Measurements from ENCODE around the gene PARP11. TPM values are rescaled to one million over a fixed set of nuclear protein-coding genes. Genes with fewer than 3 reads are reported as not detected.

PARP11 gene
- total RNA-seq, 2 experiments from 2014 or later: 19.7 to 22.3 TPM

GRCh38 chr12:3896801-3897351, 23.7 kb upstream of the PARP11 start:
- H3K4me3 Mint-ChIP-seq: no peak overlapping the region
- H3K36me3 Mint-ChIP-seq (ENCODE audit: low read depth): peaks cover 4% of the 10 kb centered on the region
- ChIA-PET POLR2A (interaction anchor here (0.8 to 1.3 kb wide), 7 partner anchors 52 to 394 kb away, joined by 3 read pairs; no protein-coding TSS in a partner anchor), CTCF (interaction anchor here (0.8 to 4.5 kb wide), 7 partner anchors 11 to 131 kb away, joined by 3 to 54 read pairs (median 6); no protein-coding TSS in a partner anchor)
- TF ChIP-seq, protein P1, sequence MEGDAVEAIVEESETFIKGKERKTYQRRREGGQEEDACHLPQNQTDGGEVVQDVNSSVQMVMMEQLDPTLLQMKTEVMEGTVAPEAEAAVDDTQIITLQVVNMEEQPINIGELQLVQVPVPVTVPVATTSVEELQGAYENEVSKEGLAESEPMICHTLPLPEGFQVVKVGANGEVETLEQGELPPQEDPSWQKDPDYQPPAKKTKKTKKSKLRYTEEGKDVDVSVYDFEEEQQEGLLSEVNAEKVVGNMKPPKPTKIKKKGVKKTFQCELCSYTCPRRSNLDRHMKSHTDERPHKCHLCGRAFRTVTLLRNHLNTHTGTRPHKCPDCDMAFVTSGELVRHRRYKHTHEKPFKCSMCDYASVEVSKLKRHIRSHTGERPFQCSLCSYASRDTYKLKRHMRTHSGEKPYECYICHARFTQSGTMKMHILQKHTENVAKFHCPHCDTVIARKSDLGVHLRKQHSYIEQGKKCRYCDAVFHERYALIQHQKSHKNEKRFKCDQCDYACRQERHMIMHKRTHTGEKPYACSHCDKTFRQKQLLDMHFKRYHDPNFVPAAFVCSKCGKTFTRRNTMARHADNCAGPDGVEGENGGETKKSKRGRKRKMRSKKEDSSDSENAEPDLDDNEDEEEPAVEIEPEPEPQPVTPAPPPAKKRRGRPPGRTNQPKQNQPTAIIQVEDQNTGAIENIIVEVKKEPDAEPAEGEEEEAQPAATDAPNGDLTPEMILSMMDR (IDR thresholded peaks at IDR 0.05): no peak
- DNase-seq: peak; percentile 7
- intact Hi-C loops (cut with micrococcal nuclease): no loop called here
- H3K27ac Mint-ChIP-seq: peak overlapping the region; percentile 86
- no peaks in the 10 kb centered on the region for H3K9me3 Mint-ChIP-seq
- no peaks in the 10 kb centered on the region for H3K27me3 Mint-ChIP-seq
- peak; percentile 7 for ATAC-seq
- peaks cover 34% of the 10 kb centered on the region for H3K4me1 Mint-ChIP-seq (ENCODE audit: low read depth)

DNA sequence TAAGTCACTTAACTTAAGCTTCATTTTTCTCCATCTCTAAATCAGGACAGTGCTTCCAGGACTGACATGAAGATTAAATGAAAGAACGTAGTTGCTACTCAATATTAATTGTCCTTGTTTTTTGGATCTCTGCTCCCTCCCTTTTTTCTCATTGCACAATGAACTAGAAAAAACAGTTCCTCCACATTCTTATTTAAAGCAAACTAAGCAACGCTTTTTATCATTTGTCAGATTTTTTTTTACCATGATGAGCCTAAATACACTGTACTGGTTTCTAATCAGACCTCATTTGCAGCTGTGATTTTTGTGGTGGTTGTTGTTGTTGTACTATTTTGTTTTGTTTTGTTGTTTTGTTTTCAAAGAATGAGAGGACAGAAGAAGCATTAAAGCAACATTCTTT, 23.2 kb upstream of the PARP11 start:
- POLR2A ChIA-PET: interaction anchor here (0.8 to 1.3 kb wide), 4 partner anchors 52 to 395 kb away, joined by 3 read pairs; no protein-coding TSS in a partner anchor
- intact Hi-C loops (cut with micrococcal nuclease): no loop called here
- Mint-ChIP-seq H3K9me3 (no peaks in the 10 kb centered on the region), H3K36me3 (ENCODE audit: low read depth) (peaks cover 4% of the 10 kb centered on the region), H3K27me3 (no peaks in the 10 kb centered on the region), H3K4me1 (ENCODE audit: low read depth) (peaks cover 34% of the 10 kb centered on the region), H3K27ac (peak overlapping the region; percentile 26), H3K4me3 (no peak overlapping the region)
- TF ChIP-seq, protein P1 (IDR thresholded peaks at IDR 0.05): no peak
- CTCF ChIA-PET: interaction anchor here (1.4 to 4.5 kb wide), 5 partner anchors 10 to 132 kb away, joined by 5 to 54 read pairs (median 7); no protein-coding TSS in a partner anchor
- ATAC-seq: no peak
- no peak for DNase-seq

- Mint-ChIP-seq H3K27ac (no peak overlapping the region), H3K4me3 (no peak overlapping the region), H3K4me1 (ENCODE audit: low read depth) (peaks cover 18% of the 10 kb centered on the region), H3K9me3 (no peaks in the 10 kb centered on the region), H3K36me3 (ENCODE audit: low read depth) (peaks cover 3% of the 10 kb centered on the region), H3K27me3 (no peaks in the 10 kb centered on the region)
- CTCF ChIA-PET: interaction anchor here (0.8 to 1.5 kb wide), 6 partner anchors 8 to 530 kb away, joined by 3 to 5 read pairs (median 3); no protein-coding TSS in a partner anchor
- ATAC-seq: no peak
- intact Hi-C loops (cut with micrococcal nuclease): no loop called here
- DNase-seq: no peak
- TF ChIP-seq, protein P1 (IDR thresholded peaks at IDR 0.05): no peak
- POLR2A ChIA-PET: interaction anchor here (1.8 kb wide), 1 partner anchor 13 kb away, joined by 5 read pairs; no protein-coding TSS in a partner anchor
Observed at GRCh38 chr12:3892631-3893030, 19.4 kb upstream of the PARP11 start.

DNA sequence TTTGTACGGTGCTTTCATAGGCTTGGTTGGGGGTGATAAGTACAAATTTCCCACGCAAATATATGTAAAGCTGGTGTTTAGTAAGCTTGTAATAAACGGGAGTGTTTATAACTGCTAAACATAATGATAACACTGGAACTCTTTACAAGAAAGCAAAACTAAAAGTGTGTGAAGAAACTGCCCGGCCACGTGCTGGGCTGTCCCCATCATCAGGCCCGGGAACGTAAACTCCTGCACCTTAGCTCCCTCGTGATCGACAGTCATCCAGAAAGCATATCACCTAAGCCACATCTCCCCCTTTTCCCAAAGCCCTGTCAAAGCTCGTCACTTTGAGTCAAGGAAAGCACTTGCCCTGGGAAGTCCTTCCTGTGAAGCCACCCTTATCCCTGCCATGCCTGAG, 18.0 kb upstream of the PARP11 start:
- ATAC-seq (no peak), DNase-seq (no peak)
- Mint-ChIP-seq H3K27me3 (no peaks in the 10 kb centered on the region), H3K9me3 (no peaks in the 10 kb centered on the region), H3K4me1 (ENCODE audit: low read depth) (peaks cover 4% of the 10 kb centered on the region), H3K4me3 (no peak overlapping the region), H3K27ac (no peak overlapping the region), H3K36me3 (ENCODE audit: low read depth) (no peaks in the 10 kb centered on the region)
- ChIA-PET POLR2A (no interaction called here), CTCF (interaction anchor here (1.0 to 1.5 kb wide), 4 partner anchors 9 to 216 kb away, joined by 3 read pairs; no protein-coding TSS in a partner anchor)
- TF ChIP-seq, protein P1 (IDR thresholded peaks at IDR 0.05): no peak
- intact Hi-C loops (cut with micrococcal nuclease): no loop called here

DNA sequence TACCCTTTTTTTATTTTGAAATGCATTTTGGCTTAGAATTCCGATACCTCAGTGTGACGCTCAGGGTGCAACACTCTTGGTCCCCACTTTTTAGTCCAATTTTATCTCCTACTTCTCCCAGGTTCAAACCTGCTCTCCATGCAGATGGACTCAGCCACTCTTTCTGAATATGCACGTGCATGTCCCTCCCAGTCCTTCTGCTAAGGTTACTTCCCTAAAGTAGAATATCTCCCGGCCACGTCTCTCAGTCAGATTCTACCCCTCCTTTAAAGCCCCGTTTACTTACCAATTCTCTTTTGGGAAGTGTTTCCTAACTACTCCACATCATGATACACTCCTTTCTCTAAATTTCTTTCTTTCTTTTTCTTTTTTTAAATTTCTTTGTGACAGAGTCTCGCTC, 15.5 kb upstream of the PARP11 start:
- Mint-ChIP-seq H3K36me3 (ENCODE audit: low read depth) (no peaks in the 10 kb centered on the region), H3K4me3 (no peak overlapping the region), H3K9me3 (no peaks in the 10 kb centered on the region), H3K27ac (no peak overlapping the region), H3K4me1 (ENCODE audit: low read depth) (peaks cover 10% of the 10 kb centered on the region), H3K27me3 (no peaks in the 10 kb centered on the region)
- intact Hi-C loops (cut with micrococcal nuclease): loop anchor here (5.0 to 10.0 kb wide), 4 partner anchors 76 to 636 kb away; no protein-coding TSS in a partner anchor
- no peak for DNase-seq
- ChIA-PET CTCF (interaction anchor here (1.0 to 6.9 kb wide), 4 partner anchors 9 to 150 kb away, joined by 3 to 70 read pairs (median 30); no protein-coding TSS in a partner anchor), POLR2A (interaction anchor here (0.5 to 0.7 kb wide), 2 partner anchors 19 to 389 kb away, joined by 3 to 4 read pairs; no protein-coding TSS in a partner anchor)
- TF ChIP-seq, protein P1 (IDR thresholded peaks at IDR 0.05): no peak
- ATAC-seq: no peak
